GM19351 (cell line): Measurements from ENCODE around the gene FUT6.

Experiments used
- ATAC-seq: cut with Tn5 transposase; IDR thresholded peaks from one replicate; pipeline ENCODE4 v1.9.1; 2021; ENCODE audit warnings: mild to moderate bottlenecking, moderate library complexity; ENCODE audit not compliant: unreplicated experiment

Gene FUT6

DNA sequence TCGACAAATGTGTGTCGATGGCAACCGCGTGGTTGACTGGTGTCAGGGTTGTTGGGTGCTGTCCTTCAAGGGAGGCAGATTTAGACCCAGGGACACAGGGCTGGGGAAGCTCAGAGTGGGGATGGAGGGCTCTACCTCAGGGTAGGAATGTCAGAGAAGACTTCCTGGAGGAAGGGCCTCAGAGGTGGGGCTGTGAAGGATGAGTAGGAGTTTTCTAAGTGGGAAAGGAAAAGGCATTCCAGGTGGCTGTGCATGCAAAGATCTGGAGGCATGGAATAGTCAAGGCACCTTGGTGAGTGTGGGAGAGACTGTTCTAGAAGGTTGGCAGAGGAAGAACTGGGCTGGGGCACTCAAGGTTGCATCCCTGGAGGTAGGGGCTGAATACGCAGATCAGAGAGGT lies 32.6 kb downstream of the FUT6 start:
- ATAC-seq: no peak

DNA sequence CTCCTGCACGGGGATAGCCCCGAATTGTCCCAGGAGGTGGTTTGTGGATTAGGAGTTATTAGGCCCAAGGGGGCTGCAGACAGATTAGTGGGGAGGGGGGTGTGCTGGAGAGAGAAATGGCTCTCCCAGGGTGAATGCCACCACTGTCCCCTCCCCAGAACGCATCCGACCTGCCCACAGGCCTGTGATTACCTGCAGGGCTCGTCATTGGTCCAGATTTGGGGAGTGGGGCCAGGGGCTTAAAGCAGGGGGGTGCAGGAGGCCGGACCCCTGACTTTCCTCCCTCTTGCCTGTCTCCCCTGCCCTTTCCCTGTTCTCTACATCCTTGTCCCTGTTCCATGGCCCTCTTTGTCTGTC lies 33.4 kb downstream of the FUT6 start:
- no peak for ATAC-seq

DNA sequence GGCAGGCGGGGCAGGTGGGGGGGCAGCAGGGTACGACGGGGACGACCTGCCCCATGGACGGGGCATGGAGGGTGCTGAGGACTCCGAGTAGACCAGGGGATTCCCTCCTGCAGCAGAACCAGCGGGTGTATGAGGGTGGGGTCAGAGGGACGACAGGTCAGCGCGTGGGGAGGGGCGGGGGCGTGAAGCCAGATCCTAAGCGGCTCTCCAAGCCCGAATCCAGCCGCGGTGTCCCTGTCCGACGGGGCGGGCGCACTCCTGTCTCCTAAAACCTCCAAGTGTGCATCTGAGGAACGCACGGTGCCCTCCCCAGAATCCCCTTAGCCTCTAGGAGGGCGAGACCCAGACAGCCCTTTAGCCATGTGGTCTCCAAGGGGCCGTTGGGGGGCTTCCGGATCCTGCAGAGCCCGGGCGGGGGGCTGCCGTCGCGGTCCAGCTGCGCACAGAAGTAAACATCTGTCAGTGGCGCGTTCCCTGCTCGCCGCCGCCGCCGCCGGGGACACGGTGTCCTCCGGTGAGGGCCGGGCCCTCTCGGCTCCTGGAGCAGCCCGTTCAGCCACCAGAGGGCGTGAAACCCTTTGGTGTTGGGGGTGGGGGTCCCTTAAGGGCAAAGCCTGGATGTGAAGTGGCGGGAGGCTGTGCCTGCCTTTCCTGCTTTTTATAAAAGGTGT lies 33.9 kb downstream of the FUT6 start:
- ATAC-seq: no peak

DNA sequence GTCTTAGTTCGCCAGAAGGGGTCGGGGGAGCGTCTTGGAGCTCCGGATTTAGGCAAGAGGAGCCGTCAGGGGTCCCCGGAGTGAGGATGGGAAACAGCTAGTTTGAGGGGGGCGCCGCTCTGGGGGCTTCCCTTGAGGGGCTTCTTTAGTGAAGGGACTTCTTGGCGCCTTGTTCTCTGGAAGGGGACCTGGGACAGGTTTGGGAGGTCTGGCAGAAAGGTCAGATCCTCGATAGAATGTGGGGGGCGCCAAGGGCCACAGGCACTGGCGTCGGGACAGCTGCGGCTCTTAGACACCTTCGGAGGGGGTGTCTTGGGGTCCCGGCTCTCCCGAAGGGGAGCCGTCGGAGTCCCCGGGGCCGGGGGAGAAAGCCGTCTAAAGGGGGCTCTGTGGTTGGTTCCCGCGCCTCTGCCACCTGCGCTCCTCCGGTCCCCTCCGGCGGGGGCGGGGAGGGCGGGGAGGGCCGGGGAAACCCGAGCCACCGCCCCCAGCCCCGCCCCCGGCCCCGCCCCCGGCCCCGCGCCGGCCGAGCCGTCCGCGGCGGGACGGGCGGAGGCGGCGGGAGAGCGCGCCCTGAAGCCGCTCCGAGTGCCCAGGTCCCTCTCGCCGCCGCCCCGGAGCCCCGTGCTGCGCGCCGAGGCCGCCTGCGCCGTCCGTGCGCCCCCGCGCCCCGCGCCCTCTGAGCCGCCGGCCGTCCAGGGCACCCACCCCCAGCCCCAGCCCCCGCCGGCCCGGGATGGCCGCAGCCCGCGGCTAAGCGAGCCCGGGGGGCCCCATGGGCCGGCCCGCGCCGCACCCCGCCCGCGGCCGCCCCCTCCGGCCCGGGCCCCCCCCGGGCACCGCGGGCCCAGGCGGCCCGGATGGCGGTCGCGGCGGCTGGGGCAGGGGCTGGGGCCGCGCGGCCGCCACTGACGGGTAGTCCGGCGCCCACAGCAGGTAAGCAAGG lies 34.7 kb downstream of the FUT6 start, which contains the start of gene NRTN:
NRTN (plus strand) TSS at position 552 of the 946 bp plus-strand sequence. CDS start 19,099 bp downstream, outside the sequence.
- ATAC-seq: no peak

DNA sequence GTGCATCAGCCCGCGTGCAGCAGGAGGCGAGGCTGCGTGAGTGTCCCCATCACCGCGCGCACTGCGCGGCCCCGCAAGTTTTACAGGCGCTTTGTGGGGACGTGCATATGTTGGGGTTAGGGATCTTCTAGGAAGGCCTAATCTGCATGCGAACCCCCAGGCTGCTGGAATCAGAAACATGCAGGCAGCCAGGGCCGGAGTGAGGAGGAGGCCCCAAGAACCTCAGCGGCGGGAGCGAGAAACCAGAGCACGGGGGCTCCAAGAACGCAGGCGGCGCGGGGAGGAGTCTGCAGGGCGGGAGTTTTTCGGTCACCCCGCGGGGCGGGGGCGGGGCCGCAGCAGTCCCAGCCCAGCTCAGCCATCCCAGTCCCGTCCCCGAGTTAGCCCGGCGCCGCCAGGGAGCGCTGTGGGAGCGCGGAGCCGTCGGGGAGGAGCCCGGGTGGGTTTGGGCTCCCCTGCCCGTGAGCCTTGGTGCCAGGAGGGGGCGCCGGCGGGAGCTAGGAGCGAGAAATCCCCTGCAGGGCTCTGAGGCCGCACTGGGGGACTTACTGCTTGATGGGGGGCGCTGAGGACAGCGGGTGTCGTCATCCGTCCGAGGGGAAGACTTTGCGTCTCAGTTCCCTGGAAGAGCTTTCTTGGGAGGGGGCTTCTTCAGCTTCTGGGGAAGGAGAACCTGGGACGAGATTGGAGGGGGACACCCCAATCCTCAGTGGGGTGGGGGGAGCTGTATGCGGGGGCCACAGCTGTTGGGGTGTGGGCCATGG lies 35.6 kb downstream of the FUT6 start:
- ATAC-seq: peak; percentile 64

DNA sequence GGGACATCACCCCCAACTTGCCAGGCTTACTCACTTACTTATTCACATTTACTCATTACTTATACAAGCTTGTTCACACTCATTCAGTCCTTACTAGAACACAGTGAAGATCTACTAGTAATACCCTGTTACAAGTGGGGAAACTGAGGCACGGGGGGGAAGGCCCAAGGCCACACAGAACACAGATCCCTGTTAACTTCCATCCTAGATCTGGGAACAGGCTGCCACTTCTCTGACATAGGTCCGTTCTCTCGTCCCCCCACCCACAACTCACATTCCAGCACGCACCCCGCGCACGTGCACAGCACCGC lies 36.1 kb downstream of the FUT6 start:
- ATAC-seq: no peak

DNA sequence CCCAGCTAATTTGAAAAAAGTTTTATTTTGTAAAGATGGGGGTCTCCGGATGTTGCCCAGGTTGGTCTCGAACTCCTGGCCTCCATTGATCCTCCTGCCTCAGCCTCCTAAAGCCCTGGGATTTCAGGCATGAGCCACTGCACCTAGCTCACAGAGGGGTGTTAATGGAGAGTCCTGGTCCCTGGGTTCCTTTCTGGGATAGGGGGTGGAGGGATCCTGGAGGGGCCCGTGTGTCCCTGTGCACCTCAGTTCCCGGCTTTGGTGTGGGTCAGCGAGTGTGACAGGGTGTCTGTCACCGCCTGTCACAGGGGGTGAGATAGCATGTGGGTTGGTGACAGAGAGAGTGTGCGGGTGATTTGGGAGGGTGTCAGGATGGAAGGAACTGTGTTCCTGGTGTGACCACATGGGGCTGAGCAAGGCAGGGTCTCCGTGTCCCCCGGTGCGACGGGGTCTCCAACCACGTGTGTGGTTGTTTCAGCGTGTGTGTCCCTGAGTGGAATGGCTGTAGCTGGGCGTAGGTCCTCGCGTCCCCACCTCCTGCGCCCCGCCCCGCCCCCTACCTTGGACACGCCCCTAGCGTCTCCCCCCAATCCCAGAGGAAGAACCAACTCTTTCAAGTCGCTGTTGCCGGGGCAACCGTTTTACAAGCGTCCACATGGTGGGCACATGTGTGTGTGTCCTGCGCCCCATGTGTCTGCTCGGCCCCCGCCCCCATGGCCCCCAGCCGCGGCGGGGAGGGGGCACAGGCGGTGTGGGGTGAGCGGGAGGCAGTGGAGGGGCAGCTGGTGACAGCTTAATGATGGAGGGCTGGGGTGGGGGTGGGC lies 37.5 kb downstream of the FUT6 start:
- ATAC-seq: no peak

DNA sequence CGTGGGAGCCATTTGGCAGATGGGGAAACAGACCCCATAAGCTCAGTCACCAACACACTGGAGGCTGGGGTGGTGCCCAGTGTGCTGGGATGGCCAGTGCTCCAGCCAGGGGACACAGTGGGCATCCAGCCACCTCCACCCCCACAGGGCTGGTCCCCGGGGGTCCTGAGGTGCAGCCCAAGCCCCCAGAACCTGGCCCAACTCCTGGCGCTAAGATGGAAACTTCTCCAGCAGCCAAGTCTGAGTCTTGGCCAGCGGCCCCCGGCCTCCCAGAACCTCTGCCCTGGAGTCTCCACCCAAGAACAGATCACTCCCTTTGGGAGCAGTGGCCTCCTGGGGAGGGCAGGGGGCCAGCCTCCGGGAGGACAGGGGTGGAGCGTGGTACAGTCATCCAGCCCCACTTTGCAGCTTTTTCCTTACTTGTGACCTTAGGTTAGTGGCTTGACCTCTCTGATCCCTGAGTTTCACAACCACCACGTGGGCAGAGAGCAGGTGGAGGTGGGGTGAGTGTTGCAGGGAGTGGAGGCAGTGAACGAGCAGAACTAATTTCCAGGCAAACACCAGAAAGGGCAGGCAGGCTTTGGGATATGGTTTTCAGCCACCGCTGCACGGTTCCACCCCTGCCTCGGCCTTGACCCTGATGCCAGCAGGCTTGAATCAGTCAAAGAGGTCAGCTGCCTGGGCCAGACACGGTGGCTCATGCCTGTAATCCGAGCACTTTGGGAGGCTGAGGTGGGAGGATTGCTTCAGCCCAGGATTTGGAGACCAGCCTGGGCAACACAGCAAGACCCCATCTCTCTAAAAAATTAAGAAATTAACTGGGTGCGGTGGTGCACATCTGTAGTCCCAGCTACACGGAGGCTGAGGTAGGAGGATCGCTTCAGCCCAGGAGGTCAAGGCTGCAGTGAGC lies 38.9 kb downstream of the FUT6 start:
- no peak for ATAC-seq

DNA sequence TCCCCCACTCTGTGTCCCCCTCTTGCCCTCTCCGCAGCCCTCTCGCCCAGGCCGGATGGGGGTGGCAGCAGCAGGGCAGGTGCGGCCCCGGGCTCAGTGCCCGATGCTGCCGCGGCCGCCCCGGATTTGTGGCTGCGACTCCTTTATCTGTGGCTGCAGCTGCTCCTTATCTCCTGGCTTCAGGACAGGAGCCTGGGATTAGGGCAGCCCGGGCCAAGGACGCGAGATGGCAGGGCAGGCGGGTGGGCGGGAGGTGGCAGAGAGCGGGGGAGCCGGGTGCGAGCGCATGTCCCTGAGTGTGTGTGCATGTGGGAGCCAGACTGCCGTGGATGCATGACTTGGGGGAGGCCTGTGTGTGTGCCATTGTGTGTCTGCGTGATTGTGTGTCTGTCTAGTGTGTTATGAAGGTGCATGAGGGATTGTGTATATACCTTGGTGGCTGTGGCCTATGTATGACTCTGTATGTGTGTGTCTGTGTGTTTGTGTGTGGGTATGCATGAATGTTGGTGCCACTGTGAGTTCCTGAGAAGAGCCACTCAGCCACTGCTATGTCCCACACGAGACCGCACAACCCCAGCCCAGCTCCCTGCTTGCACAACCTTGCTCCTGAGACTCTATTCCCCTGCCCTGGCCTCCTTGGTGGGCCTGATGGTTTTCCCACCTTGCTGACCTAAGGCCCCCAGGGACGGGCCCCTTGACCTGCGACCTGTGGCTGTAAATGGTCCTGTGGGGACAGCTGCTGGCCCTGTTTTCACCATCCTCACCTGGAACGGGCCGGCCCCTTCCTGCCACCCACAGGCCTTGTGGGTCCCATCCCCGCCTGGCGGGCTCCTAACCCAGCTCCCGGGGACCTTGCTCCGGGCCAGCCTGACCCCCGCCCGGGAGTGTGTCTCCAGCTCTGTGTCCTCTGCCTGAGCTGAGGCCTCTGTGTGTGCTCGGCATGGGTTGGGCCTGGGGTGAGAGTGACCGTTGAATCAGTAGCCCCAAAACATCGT lies 40.0 kb downstream of the FUT6 start:
- ATAC-seq: no peak

DNA sequence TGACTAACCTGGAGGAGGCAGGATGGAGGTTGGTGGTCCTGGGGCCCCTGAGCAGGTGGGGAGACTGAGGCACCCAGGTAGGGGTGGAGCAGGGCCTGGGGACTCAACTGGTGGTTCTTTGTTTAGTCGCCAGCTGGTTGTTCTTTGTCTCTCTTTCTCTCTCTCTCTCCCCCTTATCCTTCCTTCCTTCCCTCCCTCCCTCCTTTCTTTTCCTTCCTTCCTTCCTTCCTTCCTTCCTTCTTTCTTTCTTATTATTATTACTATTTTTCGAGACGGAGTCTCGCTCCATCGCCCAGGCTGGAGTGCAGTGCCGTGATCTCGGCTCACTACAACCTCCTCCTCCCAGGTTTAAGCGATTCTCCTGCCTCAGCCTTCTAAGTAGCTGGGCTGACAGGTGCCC lies 41.3 kb downstream of the FUT6 start:
- no peak for ATAC-seq

DNA sequence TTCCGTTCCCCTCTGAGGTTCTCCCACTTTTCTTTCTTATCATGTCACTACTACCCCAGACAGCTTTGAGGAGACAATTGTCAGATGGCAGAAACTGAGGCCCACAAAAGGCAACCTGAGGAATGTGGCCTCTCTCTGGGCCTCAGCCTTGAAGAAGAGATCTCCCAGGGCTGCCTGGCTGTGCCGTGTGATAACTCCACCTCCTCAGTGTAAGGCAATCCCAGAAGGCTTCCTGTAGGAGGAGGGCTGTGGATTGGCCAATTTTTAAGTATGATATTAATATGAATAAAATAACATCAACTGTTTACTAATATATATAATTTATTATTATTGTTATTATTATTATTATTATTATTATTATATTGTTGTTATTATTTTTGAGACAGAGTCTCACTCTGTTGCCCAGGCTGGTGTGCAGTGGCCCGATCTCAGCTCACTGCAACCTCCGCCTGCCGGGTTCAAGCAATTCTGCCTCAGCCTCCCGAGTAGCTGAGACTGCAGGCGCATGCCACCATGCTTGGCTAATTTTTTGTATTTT lies 44.1 kb downstream of the FUT6 start:
- no peak for ATAC-seq

DNA sequence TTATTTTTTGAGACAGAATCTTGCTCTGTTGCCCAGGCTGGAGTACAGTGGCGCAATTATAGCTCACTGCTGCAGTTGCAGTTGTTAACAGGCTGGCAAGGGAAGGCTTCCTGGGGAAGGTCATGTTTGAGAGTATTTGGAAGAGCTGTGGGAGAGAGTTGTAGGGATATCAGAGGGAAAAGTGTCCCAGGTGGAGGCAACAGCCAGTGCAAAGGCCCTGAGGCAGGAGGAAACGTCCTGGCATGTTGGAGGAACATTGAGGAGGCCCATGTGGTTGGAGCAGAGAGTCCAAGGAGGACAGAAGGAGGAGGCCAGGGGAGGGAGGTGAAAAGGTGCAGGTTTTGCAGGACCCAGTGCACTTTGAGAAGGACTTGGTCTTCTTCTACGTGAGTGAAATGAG lies 46.3 kb downstream of the FUT6 start:
- no peak for ATAC-seq

DNA sequence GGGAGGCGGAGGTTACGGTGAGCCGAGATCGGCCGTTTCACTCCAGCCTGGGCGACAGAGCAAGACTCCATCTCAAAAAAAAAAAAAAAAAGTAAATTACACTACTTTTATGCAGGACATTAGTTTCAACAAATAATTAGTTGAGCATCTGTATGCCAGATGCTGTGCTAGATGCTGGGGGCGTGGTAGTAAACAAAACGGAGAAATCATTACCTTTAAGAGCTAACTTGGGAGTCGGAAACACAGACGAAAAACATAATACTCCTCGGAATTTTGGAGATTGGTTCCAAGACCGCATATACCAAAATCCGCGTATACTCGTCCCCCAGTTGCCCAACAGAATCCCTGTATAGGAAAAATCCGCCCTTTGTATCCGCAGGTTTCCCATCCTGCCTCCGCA lies 47.3 kb downstream of the FUT6 start:
- no peak for ATAC-seq

DNA sequence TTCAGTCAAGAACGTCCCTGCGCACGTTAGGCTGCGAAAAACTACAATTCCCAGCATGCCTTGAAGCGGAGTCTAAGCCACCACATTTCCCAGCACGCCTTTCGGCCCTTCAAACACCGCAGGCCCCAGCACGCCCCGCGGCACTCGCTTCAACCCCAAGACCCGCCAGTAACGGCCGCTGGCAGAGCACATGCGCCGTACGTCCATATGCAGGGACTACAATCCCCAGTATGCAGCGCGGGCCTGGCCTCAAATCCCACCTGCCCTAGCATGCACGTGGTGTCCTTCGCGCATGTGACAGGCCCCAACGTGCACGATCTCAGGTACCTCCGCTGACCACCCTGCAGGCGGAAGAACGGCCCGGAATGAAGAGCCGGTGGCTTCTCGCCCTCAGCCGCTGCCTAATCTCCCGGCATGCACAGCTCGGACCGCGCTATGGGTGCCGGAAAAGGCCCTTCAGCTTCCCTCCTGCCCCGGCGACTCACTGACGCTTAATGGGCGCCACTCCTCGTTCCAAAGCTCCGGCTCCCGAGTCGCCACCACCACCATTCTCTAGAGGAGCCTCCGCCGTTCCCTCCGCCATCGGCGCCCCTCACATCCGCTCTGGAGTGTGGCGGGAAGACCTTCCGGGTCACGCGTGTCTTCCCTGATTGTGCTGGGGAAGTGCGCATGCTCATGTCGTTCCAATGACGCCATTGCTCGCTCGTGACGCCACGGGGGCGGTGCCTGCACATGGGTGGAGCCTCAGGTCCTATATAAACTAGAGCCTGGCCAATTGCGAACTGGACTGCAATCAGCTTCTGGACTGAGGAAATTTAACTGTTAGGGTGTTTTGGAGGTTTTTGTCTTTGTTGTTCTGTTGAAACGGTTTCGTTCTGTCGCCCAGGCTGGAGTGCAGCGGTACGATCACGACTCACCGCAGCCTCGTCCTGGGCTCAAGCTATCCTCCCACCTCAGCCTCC lies 48.7 kb downstream of the FUT6 start, which contains the start of gene DUS3L:
DUS3L (minus strand) TSS at position 605 of the 962 bp plus-strand sequence; CDS start at position 583, 22 bp downstream.
- peak; percentile 94 for ATAC-seq

DNA sequence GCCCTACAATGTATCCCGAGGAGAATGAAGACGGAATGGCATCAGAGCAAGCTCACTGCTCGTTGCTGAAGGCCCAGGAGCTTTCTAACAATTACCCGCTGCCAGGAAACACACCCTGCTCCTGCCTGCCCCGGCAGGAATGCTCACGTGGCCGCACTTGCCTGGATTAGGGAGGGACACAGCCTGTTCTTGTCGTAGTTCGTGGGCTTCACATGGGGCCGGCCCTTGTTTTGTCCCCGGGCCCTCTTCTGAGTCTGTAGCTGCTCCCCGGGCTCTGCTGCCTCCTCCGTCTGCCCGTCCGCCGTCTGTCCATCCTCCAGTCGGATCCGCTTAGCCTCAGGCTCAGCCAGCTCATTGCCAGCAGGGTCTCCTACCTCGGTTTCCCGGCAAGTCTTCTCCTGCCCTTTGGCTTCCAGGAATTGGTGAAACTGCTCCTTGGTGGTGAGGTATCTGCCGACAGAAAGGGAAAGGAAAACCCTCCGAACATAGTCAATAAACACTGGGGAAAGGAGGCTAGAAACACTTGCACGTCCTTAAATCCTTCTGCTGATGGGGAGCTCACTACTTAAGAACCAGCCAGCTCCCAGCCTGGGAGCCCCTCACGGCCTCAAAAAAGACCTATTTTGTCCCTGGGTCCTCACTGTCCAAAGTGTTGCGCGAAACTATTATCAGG lies 49.5 kb downstream of the FUT6 start:
- ATAC-seq: no peak

DNA sequence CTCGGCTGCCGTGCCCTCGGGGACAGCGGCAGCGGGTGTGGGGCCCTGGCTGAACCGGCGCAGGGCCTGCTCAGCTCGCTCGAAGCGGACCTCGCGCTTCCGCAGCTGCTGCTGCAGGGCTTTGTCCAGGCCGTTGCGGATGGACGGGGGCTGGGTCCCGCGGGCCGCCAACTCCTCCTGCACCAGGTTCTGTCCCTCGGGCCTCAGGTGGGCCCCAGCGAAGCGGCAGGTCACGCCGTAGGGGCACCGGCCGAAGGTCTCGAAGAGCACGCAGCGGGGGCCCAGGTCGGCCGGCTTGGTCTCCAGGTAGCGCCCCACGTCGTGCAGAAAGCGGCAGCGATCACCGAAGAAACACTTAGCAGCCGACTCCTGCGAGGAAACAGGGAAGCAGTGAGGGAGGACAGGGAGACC lies 50.1 kb downstream of the FUT6 start:
- no peak for ATAC-seq
